GM12892 (cell line): ENCODE data around the gene C4orf50.

Source experiments
- POLR2A ChIP-seq: IDR thresholded peaks from 2 replicates; pipeline ENCODE4 v1.6.1; 2011; ENCODE audit warnings: low read depth, low read length, control low read depth
- POLR2AphosphoS5 ChIP-seq: IDR thresholded peaks from 2 replicates; pipeline ENCODE4 v1.6.1; 2011; ENCODE audit warnings: low read depth, low read length, control low read depth
- TAF1 ChIP-seq: IDR thresholded peaks from 2 replicates; pipeline ENCODE4 v1.6.1; 2011; ENCODE audit warnings: low read depth, mild to moderate bottlenecking, control low read depth, low read length, borderline replicate concordance

DNA sequence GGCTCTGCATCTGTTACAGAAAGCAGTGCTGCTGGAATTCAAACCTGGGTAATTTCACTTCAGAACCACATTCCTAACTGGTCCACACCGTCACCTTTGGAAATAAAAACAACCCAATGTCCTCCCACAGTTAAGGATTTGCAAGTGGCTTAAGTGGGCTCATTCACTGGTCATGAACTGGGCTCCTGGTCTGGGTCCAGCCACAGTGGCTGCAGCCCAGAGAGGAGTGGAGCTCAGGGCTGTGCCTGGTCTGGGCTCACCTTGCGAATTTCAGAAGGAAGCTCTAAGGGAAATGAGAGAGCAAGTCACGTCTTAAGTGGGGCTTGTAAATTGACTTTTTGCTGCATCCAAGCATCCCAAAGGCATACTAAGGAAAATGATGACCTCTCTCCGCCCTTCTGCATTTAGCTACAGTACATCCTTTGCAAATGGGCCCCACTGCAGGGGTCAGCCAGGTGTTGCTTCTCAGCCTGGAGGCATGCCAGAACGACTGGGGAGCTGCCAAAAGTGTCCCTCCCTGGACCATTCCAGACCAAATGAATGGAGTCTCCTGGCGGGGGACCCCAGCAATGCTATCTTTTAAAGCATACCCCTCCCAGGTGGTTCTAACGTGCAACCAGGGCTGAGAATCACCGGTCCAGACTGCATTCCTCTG lies 99.8 kb downstream of the C4orf50 start:
- no peak for TF ChIP-seq POLR2A
- no peak for TF ChIP-seq TAF1
- TF ChIP-seq POLR2AphosphoS5, result no peak
